GM12878 (cell line): ENCODE measurements around the gene RGS6. TPM values are rescaled to one million over a fixed set of nuclear protein-coding genes. Genes with fewer than 3 reads are reported as not detected.
A peak's percentile ranks its signal among the peaks of the same experiment; 100 is the strongest.

ENCODE experiments used
- ATAC-seq: fragments of 200-7000 bp; cut with Tn5 transposase; 3 replicates; pipeline ENCODE4 v1.9.1; 2020; ENCODE audit warnings: mild to moderate bottlenecking, moderate library complexity
- BruUV-seq: library from RNA; stranded (reverse); fragments of 400-500 nt; replicated peaks from 2 replicates; lab custom pipeline; 2021; lab: Mats Ljungman, UMichigan
- CTCF ChIA-PET: fragments of 300-600 bp; sonication (Branson Sonifier 250); formaldehyde crosslinking; extraction: SDS; loops from one replicate; lab custom pipeline; 2021; ENCODE audit warnings: inconsistent platforms; lab: Yijun Ruan, JAX
- POLR2A ChIA-PET: fragments of 350-600 bp; formaldehyde crosslinking; extraction: SDS; loops from one replicate; lab custom pipeline; 2021; ENCODE audit warnings: inconsistent platforms; lab: Charles Lee
- RAD21 ChIA-PET: fragments of 300-600 bp; sonication (Branson Sonifier 250); formaldehyde crosslinking; loops from one replicate; lab custom pipeline; 2023; ENCODE audit warnings: antibody characterized with exemption; ENCODE audit not compliant: unreplicated experiment; lab: Charles Lee
- SMC1A ChIA-PET: fragments of 300-600 bp; sonication (Branson Sonifier 250); formaldehyde crosslinking; loops from one replicate; lab custom pipeline; 2023; ENCODE audit not compliant: unreplicated experiment, uncharacterized antibody; lab: Charles Lee
- DNase-seq: peaks from one replicate; pipeline ENCODE4 v3.0.0-alpha.2; 2011; ENCODE audit warnings: low read depth, low spot score
- FAIRE-seq: peaks from 3 replicates; lab custom pipeline; 2011; peaks lifted over from hg19 to GRCh38; lab: Jason Lieb, UNC
- H2AFZ ChIP-seq: 2 replicates; pipeline ENCODE4 v1.6.0; 2011; ENCODE audit warnings: low read depth, low read length, control low read depth; ENCODE audit not compliant: control insufficient read depth
- H3K27ac ChIP-seq: 2 replicates; pipeline ENCODE4 v1.5.1; 2011; ENCODE audit warnings: control low read depth; ENCODE audit not compliant: control insufficient read depth, insufficient read depth
- H3K27me3 ChIP-seq, 2 experiments: replicated peaks in 1 of 2; 2 replicates each; pipeline versions ENCODE4 v1.6.0 to v1.6.1; 2011; ENCODE audit warnings: low read length in 1 of 2; ENCODE audit not compliant: control insufficient read depth in 2 of 2, insufficient read depth in 2 of 2
- H3K36me3 ChIP-seq, 2 experiments: 2 replicates each; pipeline ENCODE4 v1.5.1; 2011; ENCODE audit warnings: low read length in 1 of 2; ENCODE audit not compliant: control insufficient read depth in 2 of 2, insufficient read depth in 2 of 2
- H3K4me1 ChIP-seq: 2 replicates; pipeline ENCODE4 v1.6.1; 2011; ENCODE audit warnings: mild to moderate bottlenecking, low read length, moderate library complexity, mixed read lengths; ENCODE audit not compliant: control insufficient read depth, insufficient read depth
- H3K4me2 ChIP-seq: 2 replicates; pipeline ENCODE4 v1.6.0; 2011; ENCODE audit warnings: control low read depth; ENCODE audit not compliant: control insufficient read depth, insufficient read depth
- H3K4me3 ChIP-seq: fragments of 200-600 bp; sonication (generic); 2 replicates; pipeline ENCODE4 v1.5.1; 2016
- H3K79me2 ChIP-seq: 2 replicates; pipeline ENCODE4 v1.6.0; 2011; ENCODE audit warnings: low read length; ENCODE audit not compliant: control insufficient read depth, insufficient read depth
- H3K9ac ChIP-seq: 2 replicates; pipeline ENCODE4 v1.8.0; 2011; ENCODE audit warnings: low read length, control low read depth, mixed read lengths; ENCODE audit not compliant: control insufficient read depth, insufficient read depth
- H3K9me3 ChIP-seq: replicated peaks from 3 replicates; pipeline ENCODE4 v1.5.1; 2011; ENCODE audit warnings: mild to moderate bottlenecking, low read length; ENCODE audit not compliant: control insufficient read depth, insufficient read depth
- H4K20me1 ChIP-seq: 2 replicates; pipeline ENCODE4 v1.6.0; 2011; ENCODE audit not compliant: control insufficient read depth, insufficient read depth
- CTCF ChIP-seq, 3 experiments: IDR thresholded peaks in 2 of 3; conservative IDR thresholded peaks in 1 of 3; 2 replicates each; pipeline ENCODE4 v1.5.1; 2011; ENCODE audit warnings: low read depth in 3 of 3, low read length in 3 of 3, mild to moderate bottlenecking in 3 of 3, control low read depth in 2 of 3, moderate library complexity in 2 of 3, inconsistent platforms in 1 of 3, mixed read lengths in 1 of 3; ENCODE audit not compliant: control insufficient read depth in 2 of 3, insufficient read depth in 1 of 3; ENCODE audit errors: extremely low read depth in 1 of 3
- GABPA ChIP-seq: IDR thresholded peaks from 2 replicates; pipeline ENCODE4 v1.6.1; 2014; ENCODE audit warnings: antibody characterized with exemption, low read depth, mild to moderate bottlenecking, inconsistent platforms
- IKZF1 ChIP-seq: fragments of 450-650 bp; conservative IDR thresholded peaks from 2 replicates; pipeline ENCODE4 v1.6.1; 2017; ENCODE audit warnings: antibody characterized with exemption, mild to moderate bottlenecking
- IKZF2 ChIP-seq, 2 experiments: fragments of 450-650 bp; IDR thresholded peaks; 2 replicates each; pipeline ENCODE4 v1.6.1; 2017; ENCODE audit warnings: mild to moderate bottlenecking in 2 of 2, moderate library complexity in 2 of 2
- LARP7 ChIP-seq: fragments of 450-650 bp; IDR thresholded peaks from 2 replicates; pipeline ENCODE4 v1.6.1; 2017; ENCODE audit warnings: mild to moderate bottlenecking
- NFIC ChIP-seq: IDR thresholded peaks from 2 replicates; pipeline ENCODE4 v1.6.1; 2012; ENCODE audit warnings: low read depth, mild to moderate bottlenecking, inconsistent platforms, low read length, moderate library complexity
- NR2C1 ChIP-seq: fragments of 450-650 bp; IDR thresholded peaks from 2 replicates; pipeline ENCODE4 v1.6.1; 2017; ENCODE audit warnings: antibody characterized with exemption, mild to moderate bottlenecking, moderate library complexity
- TCF12 ChIP-seq: IDR thresholded peaks from 2 replicates; pipeline ENCODE4 v1.6.1; 2011; ENCODE audit warnings: low read depth, mild to moderate bottlenecking, low read length
- ZNF384 ChIP-seq: IDR thresholded peaks from 2 replicates; pipeline ENCODE4 v1.6.1; 2012; ENCODE audit warnings: low read depth, mild to moderate bottlenecking, low read length, improper control_type of control experiment, borderline replicate concordance
- ZNF687 ChIP-seq: fragments of 450-650 bp; IDR thresholded peaks from 2 replicates; pipeline ENCODE4 v1.6.1; 2017; ENCODE audit warnings: mild to moderate bottlenecking, moderate library complexity
- WGBS: methylation state at CpG from one replicate; pipeline ENCODE4 v1.1.6; 2016; ENCODE audit warnings: low lambda C conversion rate; ENCODE audit not compliant: insufficient replicate concordance, insufficient coverage; ENCODE audit errors: missing lambda C conversion rate; 5-methylcytosine and 5-hydroxymethylcytosine counted together
- in situ Hi-C: fragments of 300-500 bp; cut with MboI; formaldehyde crosslinking; loops from 9 replicates; pipeline ENCODE4 v1.14.3; 2018; ENCODE audit warnings: mixed read lengths
- intact Hi-C: fragments of 100-400 bp; cut with micrococcal nuclease; formaldehyde crosslinking; loops from one replicate; pipeline ENCODE4 v1.14.2; 2022; ENCODE audit not compliant: unreplicated experiment
- polyA plus RNA-seq, 11 experiments: library from polyadenylated mRNA; depleted of rRNA in 4 of 11; unstranded in 6 of 11; stranded (reverse) in 5 of 11; fragments of >200 nt; fragmentation: Nextera tagmentation in 4 of 11; fragmentation: Illumina TruSeq in 1 of 11; extraction: Ambion mirVana in 4 of 11; extraction: Trizol in 1 of 11; gene quantifications; 1 replicate in 1 of 11; 2 replicates in 10 of 11; pipeline versions ENCODE4 v1.2.1 to v1.2.3, GENCODE V29; 2011 to 2016; ENCODE audit warnings: inconsistent platforms in 2 of 11, missing spikeins in 2 of 11, low read depth in 1 of 11
- total RNA-seq, 4 experiments: library from RNA; depleted of rRNA in 3 of 4; stranded (reverse); fragments of >200 nt in 3 of 4; fragmentation: Illumina TruSeq in 1 of 4; extraction: Trizol in 1 of 4; gene quantifications; 2 replicates each; pipeline versions ENCODE4 v1.2.1 to v1.2.3, GENCODE V29; 2013 to 2021

Gene RGS6
- total and polyA plus RNA-seq, 10 of the 15 experiments (the other 5 are each of a cell fraction or from before 2014, with no cell fraction given) = 3.9 to 18.1 (median 12.4) TPM

GRCh38 chr14:72597252-72598233 is 665.3 kb downstream of the RGS6 start:
- H3K79me2 ChIP-seq = no peaks in the 10 kb centered on the region
- ATAC-seq (peak; percentile 12; the same call in 1 of the 3 replicates), FAIRE-seq (no peak), DNase-seq (no peak)
- ChIA-PET POLR2A (interaction anchor here (0.6 to 0.9 kb wide), 5 partner anchors 10 to 308 kb away, joined by 3 to 4 read pairs (median 3); no protein-coding TSS in a partner anchor), RAD21 (interaction anchor here (0.8 to 1.7 kb wide), 12 partner anchors 9 to 312 kb away, joined by 3 to 8 read pairs (median 4); no protein-coding TSS in a partner anchor), SMC1A (interaction anchor here (0.7 to 2.4 kb wide), 25 partner anchors 10 to 120 kb away, joined by 3 to 10 read pairs (median 4); no protein-coding TSS in a partner anchor), CTCF (interaction anchor here (0.7 to 1.7 kb wide), 11 partner anchors 10 to 307 kb away, joined by 3 to 8 read pairs (median 4); no protein-coding TSS in a partner anchor)
- peak overlapping the region; percentile 60 for H3K4me2 ChIP-seq
- no peaks in the 10 kb centered on the region for H3K36me3 ChIP-seq
- H3K27ac ChIP-seq = no peak overlapping the region
- peaks cover 31% of the 10 kb centered on the region for H3K4me1 ChIP-seq
- H3K27me3 ChIP-seq = peaks cover 0 to 2% of the 10 kb centered on the region in 2 experiments; a peak in 2 of 4 replicates
- no peaks in the 10 kb centered on the region for H4K20me1 ChIP-seq
- peak; percentile 42; the same call in 1 of the 2 replicates for TF ChIP-seq NFIC
- no peak for TF ChIP-seq ZNF384
- TF ChIP-seq IKZF2 (IDR thresholded peaks at IDR 0.05) = 0 out of 4 replicates have a peak, but pooled peaks of 1 of the 2 experiments have one; percentile 12
- TF ChIP-seq NR2C1 = no peak
- no peak for TF ChIP-seq GABPA
- peak; percentile 32; the same call in 1 of the 2 replicates for TF ChIP-seq IKZF1
- TF ChIP-seq CTCF (IDR thresholded peaks at IDR 0.05 in 2 of 3, conservative IDR thresholded peaks at IDR 0.05 in 1 of 3; ENCODE audit: control insufficient read depth in 2 of 3, extremely low read depth in 1 of 3, insufficient read depth in 1 of 3, low read depth in 3 of 3, low read length in 3 of 3) = no peak
- no peak for TF ChIP-seq LARP7
- peak; percentile 39; the same call in 1 of the 2 replicates for TF ChIP-seq TCF12
- TF ChIP-seq ZNF687 = no peak
- peak overlapping the region; percentile 15; the same call in 1 of the 2 replicates for H2AFZ ChIP-seq
- no peak overlapping the region for H3K9ac ChIP-seq
- WGBS = 13% methylated on average over 16 of the region's 16 CpGs
- BruUV-seq = no TSS peak
- intact Hi-C loops (no loop called here), in situ Hi-C loops (no loop called here)
- H3K4me3 ChIP-seq = peak overlapping the region; percentile 2; the same call in 1 of the 2 replicates
- no peaks in the 10 kb centered on the region; the same call in 1 of the 3 replicates for H3K9me3 ChIP-seq
